IMR-90 (cell line): ENCODE measurements around the gene SMTN. TPM values are rescaled to one million over a fixed set of nuclear protein-coding genes. Genes with fewer than 3 reads are reported as not detected.

Experiments
- ATAC-seq: fragments of 200-7000 bp; cut with Tn5 transposase; 2 replicates; pipeline ENCODE4 v1.9.1; 2020; ENCODE audit warnings: low read depth, mild to moderate bottlenecking, moderate library complexity
- BruUV-seq: library from RNA; stranded (reverse); fragments of 400-500 nt; replicated peaks from 2 replicates; lab custom pipeline; 2021; lab: Mats Ljungman, UMichigan
- CTCF ChIA-PET: fragments of 300-600 bp; formaldehyde crosslinking; extraction: SDS; loops from one replicate; lab custom pipeline; 2021; ENCODE audit warnings: antibody characterized with exemption; lab: Yijun Ruan, JAX
- POLR2A ChIA-PET: fragments of 300-600 bp; sonication (Branson Sonifier 250); formaldehyde crosslinking; loops from one replicate; lab custom pipeline; 2022; ENCODE audit warnings: antibody characterized with exemption; ENCODE audit not compliant: unreplicated experiment; lab: Charles Lee
- DNase-seq: peaks from one replicate; pipeline ENCODE4 v3.0.0; 2013
- H2AFZ ChIP-seq: replicated peaks from 2 replicates; pipeline ENCODE3; 2013; ENCODE audit warnings: low read length, mild to moderate bottlenecking; ENCODE audit not compliant: poor library complexity
- H2AK5ac ChIP-seq: 2 replicates; pipeline ENCODE4 v1.6.1; 2013; ENCODE audit warnings: low read depth, low read length, inconsistent platforms
- H2AK9ac ChIP-seq: replicated peaks from 2 replicates; pipeline ENCODE3; 2013; ENCODE audit warnings: mild to moderate bottlenecking, low read depth, low read length, moderate library complexity; ENCODE audit not compliant: poor library complexity
- H2BK120ac ChIP-seq: 2 replicates; pipeline ENCODE4 v1.6.1; 2013; ENCODE audit warnings: low read depth, low read length, inconsistent platforms
- H2BK15ac ChIP-seq: 3 replicates; pipeline ENCODE4 v1.6.1; 2013; ENCODE audit warnings: low read depth, low read length, inconsistent platforms
- H2BK20ac ChIP-seq: 2 replicates; pipeline ENCODE4 v1.6.1; 2013; ENCODE audit warnings: low read depth, mild to moderate bottlenecking, inconsistent platforms, low read length, moderate library complexity
- H2BK5ac ChIP-seq: 2 replicates; pipeline ENCODE4 v1.6.1; 2013; ENCODE audit warnings: mild to moderate bottlenecking, low read depth, low read length, inconsistent platforms; ENCODE audit not compliant: poor library complexity, severe bottlenecking
- H3K14ac ChIP-seq: replicated peaks from 2 replicates; pipeline ENCODE4 v1.6.1; 2013; ENCODE audit warnings: low read depth, low read length, inconsistent platforms
- H3K18ac ChIP-seq: 2 replicates; pipeline ENCODE4 v1.6.1; 2013; ENCODE audit warnings: low read depth, low read length, control low read depth
- H3K23ac ChIP-seq: 2 replicates; pipeline ENCODE4 v1.6.1; 2013; ENCODE audit warnings: low read depth, low read length, inconsistent platforms
- H3K27ac ChIP-seq: 2 replicates; pipeline ENCODE4 v1.5.1; 2013; ENCODE audit warnings: mild to moderate bottlenecking, control low read depth, low read length; ENCODE audit not compliant: insufficient read depth
- H3K27me3 ChIP-seq: 2 replicates; pipeline ENCODE4 v1.6.1; 2013; ENCODE audit warnings: low read length; ENCODE audit not compliant: control insufficient read depth, insufficient read depth
- H3K36me3 ChIP-seq: 2 replicates; pipeline ENCODE4 v1.6.1; 2013; ENCODE audit warnings: low read length, mixed read lengths; ENCODE audit not compliant: control insufficient read depth, insufficient read depth
- H3K4ac ChIP-seq: 2 replicates; pipeline ENCODE4 v1.6.1; 2013; ENCODE audit warnings: low read depth, low read length, inconsistent platforms
- H3K4me1 ChIP-seq: 2 replicates; pipeline ENCODE4 v1.6.1; 2013; ENCODE audit warnings: low read length, mixed read lengths; ENCODE audit not compliant: control insufficient read depth, insufficient read depth
- H3K4me2 ChIP-seq: 2 replicates; pipeline ENCODE4 v1.6.1; 2013; ENCODE audit warnings: low read depth, mild to moderate bottlenecking, control low read depth, low read length, moderate library complexity
- H3K4me3 ChIP-seq: 2 replicates; pipeline ENCODE4 v1.5.1; 2013; ENCODE audit warnings: low read depth, mild to moderate bottlenecking, control low read depth, low read length, moderate library complexity; ENCODE audit not compliant: insufficient read depth
- H3K56ac ChIP-seq: 2 replicates; pipeline ENCODE4 v1.6.1; 2013; ENCODE audit warnings: low read length, inconsistent platforms; ENCODE audit not compliant: insufficient read depth; ENCODE audit errors: extremely low read depth
- H3K79me1 ChIP-seq, 2 experiments: 2 replicates each; pipeline ENCODE4 v1.6.1; 2013; ENCODE audit warnings: low read length in 2 of 2, inconsistent platforms in 1 of 2, low read depth in 1 of 2
- H3K9ac ChIP-seq: 2 replicates; pipeline ENCODE4 v1.6.1; 2013; ENCODE audit warnings: low read depth, low read length, control low read depth
- H3K9me1 ChIP-seq: 2 replicates; pipeline ENCODE4 v1.6.1; 2013; ENCODE audit warnings: low read length, inconsistent platforms; ENCODE audit not compliant: insufficient read depth
- H3K9me3 ChIP-seq: 2 replicates; pipeline ENCODE4 v1.6.1; 2013; ENCODE audit warnings: low read length; ENCODE audit not compliant: control insufficient read depth, insufficient read depth
- H4K20me1 ChIP-seq: 2 replicates; pipeline ENCODE4 v1.6.1; 2013; ENCODE audit warnings: low read length, inconsistent platforms; ENCODE audit not compliant: insufficient read depth
- H4K5ac ChIP-seq: 2 replicates; pipeline ENCODE4 v1.6.1; 2013; ENCODE audit warnings: mild to moderate bottlenecking, low read depth, low read length, control low read depth
- H4K8ac ChIP-seq, 2 experiments: 2 replicates each; pipeline ENCODE4 v1.6.1; 2013; ENCODE audit warnings: low read depth in 2 of 2, low read length in 2 of 2, control low read depth in 1 of 2, inconsistent platforms in 1 of 2
- H4K91ac ChIP-seq: 2 replicates; pipeline ENCODE4 v1.6.1; 2013; ENCODE audit warnings: low read depth, low read length, inconsistent platforms; ENCODE audit not compliant: insufficient read depth
- BHLHE40 ChIP-seq: fragments of 150-350 bp; IDR thresholded peaks from 2 replicates; pipeline ENCODE4 v1.6.1; 2016; ENCODE audit warnings: mild to moderate bottlenecking, low read depth, low read length
- CHD1 ChIP-seq: IDR thresholded peaks from 2 replicates; pipeline ENCODE4 v1.6.1; 2012; ENCODE audit warnings: low read depth, low read length, improper control_type of control experiment
- ELK1 ChIP-seq: fragments of 150-350 bp; IDR thresholded peaks from 2 replicates; pipeline ENCODE4 v1.6.1; 2016; ENCODE audit warnings: low read depth, mild to moderate bottlenecking, low read length, moderate library complexity, borderline replicate concordance
- MAFK ChIP-seq: IDR thresholded peaks from 2 replicates; pipeline ENCODE4 v1.6.1; 2012; ENCODE audit warnings: low read depth, low read length, improper control_type of control experiment
- MAZ ChIP-seq: IDR thresholded peaks from 2 replicates; pipeline ENCODE4 v1.6.1; 2012; ENCODE audit warnings: low read depth, mild to moderate bottlenecking, low read length, improper control_type of control experiment, moderate library complexity, borderline replicate concordance
- MXI1 ChIP-seq: IDR thresholded peaks from 2 replicates; pipeline ENCODE4 v1.6.1; 2012; ENCODE audit warnings: low read depth, mild to moderate bottlenecking, low read length, moderate library complexity, borderline replicate concordance
- NFE2L2 ChIP-seq: fragments of 150-350 bp; IDR thresholded peaks from 2 replicates; pipeline ENCODE4 v1.6.1; 2016; ENCODE audit warnings: low read depth, mild to moderate bottlenecking, low read length
- POLR2A ChIP-seq: IDR thresholded peaks from 2 replicates; pipeline ENCODE4 v1.6.1; 2012; ENCODE audit warnings: mild to moderate bottlenecking, low read depth, low read length
- RCOR1 ChIP-seq: IDR thresholded peaks from 2 replicates; pipeline ENCODE4 v1.6.1; 2012; ENCODE audit warnings: mild to moderate bottlenecking, low read length, improper control_type of control experiment; ENCODE audit not compliant: insufficient replicate concordance
- RFX5 ChIP-seq: IDR thresholded peaks from 2 replicates; pipeline ENCODE4 v1.8.0; 2012; ENCODE audit warnings: low read depth, mild to moderate bottlenecking, low read length, moderate library complexity
- SMC3 ChIP-seq: fragments of 150-350 bp; IDR thresholded peaks from 2 replicates; pipeline ENCODE4 v1.6.1; 2016; ENCODE audit warnings: low read depth, mild to moderate bottlenecking, antibody characterized with exemption, low read length, moderate library complexity
- WGBS, 2 experiments: methylation state at CpG; one replicate each; pipeline versions ENCODE4 v1.1.5 to v1.1.7; 2013; ENCODE audit warnings: missing lambda C conversion rate in 2 of 2; ENCODE audit not compliant: insufficient read length in 1 of 2; ENCODE audit errors: extremely low coverage in 2 of 2; 5-methylcytosine and 5-hydroxymethylcytosine counted together
- dilution Hi-C: fragments of 300-500 bp; cut with HindIII; formaldehyde crosslinking; loops from one replicate; pipeline ENCODE4 v1.14.3; 2018; ENCODE audit warnings: low sequenced_read_pairs; ENCODE audit not compliant: unreplicated experiment
- in situ Hi-C: fragments of 300-500 bp; cut with MboI; formaldehyde crosslinking; loops from 3 replicates; pipeline ENCODE4 v1.14.3; 2019; ENCODE audit warnings: low sequenced_read_pairs, inconsistent platforms, mixed read lengths
- intact Hi-C: fragments of 100-400 bp; cut with micrococcal nuclease; formaldehyde crosslinking; loops from 2 replicates; pipeline ENCODE4 v1.10.0; 2022
- polyA plus RNA-seq, 3 experiments: library from polyadenylated mRNA; depleted of rRNA; stranded (reverse); fragments of >200 nt; gene quantifications; 2 replicates each; pipeline ENCODE4 v1.2.3, GENCODE V29; 2012; ENCODE audit warnings: low replicate concordance in 1 of 3
- total RNA-seq: library from RNA; depleted of rRNA; stranded (reverse); fragments of >200 nt; gene quantifications from 2 replicates; pipeline ENCODE4 v1.2.3, GENCODE V29; 2012
- TF ChIP-seq, protein P1 (sequence below): fragments of 150-350 bp; IDR thresholded peaks from 2 replicates; pipeline ENCODE4 v1.6.1; 2017; ENCODE audit warnings: mild to moderate bottlenecking, antibody characterized with exemption, low read length, low read depth
- TF ChIP-seq, protein P2 (sequence below): conservative IDR thresholded peaks from 2 replicates; pipeline ENCODE4 v1.5.1; 2012; ENCODE audit warnings: mild to moderate bottlenecking, low read depth, low read length, improper control_type of control experiment

The SMTN gene
- total and polyA plus RNA-seq, 2 of the 4 experiments (the other 2 are of a cell fraction): 53.6 to 63.7 TPM

DNA sequence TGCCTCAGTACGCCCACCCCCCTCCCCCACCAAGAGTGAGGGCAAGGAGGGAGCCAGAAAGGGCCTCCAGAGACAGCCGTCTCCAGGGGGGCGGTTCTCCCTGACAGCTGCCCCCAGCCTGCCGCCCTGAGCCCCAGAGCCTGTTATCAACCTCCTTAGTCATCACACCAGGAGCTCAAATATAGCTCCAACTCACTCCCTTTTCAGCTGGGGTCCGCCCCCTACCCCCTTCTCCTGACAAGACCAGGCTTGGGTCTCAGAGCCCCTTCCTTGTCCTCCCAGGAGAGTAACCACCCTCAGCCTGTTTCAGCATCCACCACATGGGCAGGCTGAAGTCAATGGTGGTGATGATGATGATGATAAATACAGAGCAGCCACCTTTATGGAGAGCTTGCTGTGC, 39.1 kb downstream of the SMTN start:
- Histone ChIP-seq H3K4me1 (peaks cover 5% of the 10 kb centered on the region), H2BK20ac (no peak overlapping the region), H3K27me3 (no peaks in the 10 kb centered on the region), H3K79me1 (peaks cover 0 to 4% of the 10 kb centered on the region in 2 experiments; a peak in 1 of 4 replicates), H3K4me3 (no peak overlapping the region), H3K9ac (no peak overlapping the region), H3K23ac (no peak overlapping the region), H3K18ac (no peak overlapping the region), H4K5ac (no peak overlapping the region), H2BK15ac (no peak overlapping the region), H2AFZ (no peak overlapping the region), H2BK120ac (no peak overlapping the region), H4K91ac (no peak overlapping the region), H3K27ac (no peak overlapping the region), H4K8ac (no peak overlapping the region), H3K14ac (no peak overlapping the region), H2AK5ac (no peak overlapping the region), H2BK5ac (no peak overlapping the region), H4K20me1 (no peaks in the 10 kb centered on the region), H3K4ac (no peak overlapping the region), H3K9me1 (no peaks in the 10 kb centered on the region; the same call in 1 of the 2 replicates), H3K36me3 (no peaks in the 10 kb centered on the region), H3K9me3 (no peaks in the 10 kb centered on the region), H3K4me2 (no peak overlapping the region), H2AK9ac (no peak overlapping the region), H3K56ac (no peak overlapping the region)
- no TSS peak for BruUV-seq
- WGBS, 2 experiments: no CpG with 5 or more reads among the region's 5 CpGs
- ChIA-PET POLR2A (interaction anchor here (0.5 kb wide), 1 partner anchor 710 kb away, joined by 3 read pairs; no protein-coding TSS in a partner anchor), CTCF (no interaction called here)
- DNase-seq: no peak
- intact Hi-C loops: no loop called here
- in situ Hi-C loops: no loop called here
- dilution Hi-C loops: no loop called here
- ATAC-seq: no peak
- TF ChIP-seq CHD1 (no peak), BHLHE40 (no peak), MXI1 (no peak), RCOR1 (no peak), MAFK (no peak), POLR2A (no peak), NFE2L2 (no peak), RFX5 (no peak), ELK1 (no peak), MAZ (no peak), SMC3 (no peak)
- TF ChIP-seq, protein P1, sequence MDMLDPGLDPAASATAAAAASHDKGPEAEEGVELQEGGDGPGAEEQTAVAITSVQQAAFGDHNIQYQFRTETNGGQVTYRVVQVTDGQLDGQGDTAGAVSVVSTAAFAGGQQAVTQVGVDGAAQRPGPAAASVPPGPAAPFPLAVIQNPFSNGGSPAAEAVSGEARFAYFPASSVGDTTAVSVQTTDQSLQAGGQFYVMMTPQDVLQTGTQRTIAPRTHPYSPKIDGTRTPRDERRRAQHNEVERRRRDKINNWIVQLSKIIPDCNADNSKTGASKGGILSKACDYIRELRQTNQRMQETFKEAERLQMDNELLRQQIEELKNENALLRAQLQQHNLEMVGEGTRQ: no peak
- TF ChIP-seq, protein P2, sequence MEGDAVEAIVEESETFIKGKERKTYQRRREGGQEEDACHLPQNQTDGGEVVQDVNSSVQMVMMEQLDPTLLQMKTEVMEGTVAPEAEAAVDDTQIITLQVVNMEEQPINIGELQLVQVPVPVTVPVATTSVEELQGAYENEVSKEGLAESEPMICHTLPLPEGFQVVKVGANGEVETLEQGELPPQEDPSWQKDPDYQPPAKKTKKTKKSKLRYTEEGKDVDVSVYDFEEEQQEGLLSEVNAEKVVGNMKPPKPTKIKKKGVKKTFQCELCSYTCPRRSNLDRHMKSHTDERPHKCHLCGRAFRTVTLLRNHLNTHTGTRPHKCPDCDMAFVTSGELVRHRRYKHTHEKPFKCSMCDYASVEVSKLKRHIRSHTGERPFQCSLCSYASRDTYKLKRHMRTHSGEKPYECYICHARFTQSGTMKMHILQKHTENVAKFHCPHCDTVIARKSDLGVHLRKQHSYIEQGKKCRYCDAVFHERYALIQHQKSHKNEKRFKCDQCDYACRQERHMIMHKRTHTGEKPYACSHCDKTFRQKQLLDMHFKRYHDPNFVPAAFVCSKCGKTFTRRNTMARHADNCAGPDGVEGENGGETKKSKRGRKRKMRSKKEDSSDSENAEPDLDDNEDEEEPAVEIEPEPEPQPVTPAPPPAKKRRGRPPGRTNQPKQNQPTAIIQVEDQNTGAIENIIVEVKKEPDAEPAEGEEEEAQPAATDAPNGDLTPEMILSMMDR: no peak
